Astrocyte of the cerebellum (primary cell): Measurements from ENCODE around the gene STN1.

Experiments
- DNase-seq: peaks from one replicate; pipeline ENCODE4 v3.0.0-alpha.2; 2011; ENCODE audit warnings: low read depth
- H3K4me3 ChIP-seq: 2 replicates; pipeline ENCODE4 v1.5.1; 2011; ENCODE audit warnings: mild to moderate bottlenecking, low read depth, low read length, moderate library complexity
- in situ Hi-C: cut with HindIII; loops from 2 replicates; pipeline ENCODE4 v1.10.0; 2017; ENCODE audit warnings: low sequenced_read_pairs
- TF ChIP-seq, protein P1 (sequence below): IDR thresholded peaks from 2 replicates; pipeline ENCODE4 v1.5.1; 2012; ENCODE audit warnings: low read length, low read depth, moderate library complexity, mild to moderate bottlenecking; ENCODE audit errors: missing control alignments

The STN1 gene

DNA sequence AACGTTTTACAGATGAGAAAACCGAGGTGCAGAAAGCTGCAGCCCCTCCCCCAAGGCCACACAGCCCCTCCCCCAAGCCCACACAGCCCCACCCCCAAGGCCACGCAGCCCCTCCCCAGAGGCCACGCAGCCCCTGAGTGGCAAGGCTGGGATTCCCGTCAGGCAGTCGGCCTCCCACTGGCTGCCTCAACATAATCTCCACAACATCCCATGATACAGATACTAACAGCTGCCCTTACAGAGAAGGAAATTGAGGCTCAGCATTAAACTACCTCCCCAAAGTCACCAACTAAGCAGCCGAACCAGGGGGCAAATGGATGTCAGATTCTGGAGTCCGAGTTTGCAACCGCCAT, 78.5 kb downstream of the STN1 start:
- DNase-seq = no peak
- in situ Hi-C loops = no loop called here
- TF ChIP-seq, protein P1, sequence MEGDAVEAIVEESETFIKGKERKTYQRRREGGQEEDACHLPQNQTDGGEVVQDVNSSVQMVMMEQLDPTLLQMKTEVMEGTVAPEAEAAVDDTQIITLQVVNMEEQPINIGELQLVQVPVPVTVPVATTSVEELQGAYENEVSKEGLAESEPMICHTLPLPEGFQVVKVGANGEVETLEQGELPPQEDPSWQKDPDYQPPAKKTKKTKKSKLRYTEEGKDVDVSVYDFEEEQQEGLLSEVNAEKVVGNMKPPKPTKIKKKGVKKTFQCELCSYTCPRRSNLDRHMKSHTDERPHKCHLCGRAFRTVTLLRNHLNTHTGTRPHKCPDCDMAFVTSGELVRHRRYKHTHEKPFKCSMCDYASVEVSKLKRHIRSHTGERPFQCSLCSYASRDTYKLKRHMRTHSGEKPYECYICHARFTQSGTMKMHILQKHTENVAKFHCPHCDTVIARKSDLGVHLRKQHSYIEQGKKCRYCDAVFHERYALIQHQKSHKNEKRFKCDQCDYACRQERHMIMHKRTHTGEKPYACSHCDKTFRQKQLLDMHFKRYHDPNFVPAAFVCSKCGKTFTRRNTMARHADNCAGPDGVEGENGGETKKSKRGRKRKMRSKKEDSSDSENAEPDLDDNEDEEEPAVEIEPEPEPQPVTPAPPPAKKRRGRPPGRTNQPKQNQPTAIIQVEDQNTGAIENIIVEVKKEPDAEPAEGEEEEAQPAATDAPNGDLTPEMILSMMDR = no peak
- no peak overlapping the region for H3K4me3 ChIP-seq

DNA sequence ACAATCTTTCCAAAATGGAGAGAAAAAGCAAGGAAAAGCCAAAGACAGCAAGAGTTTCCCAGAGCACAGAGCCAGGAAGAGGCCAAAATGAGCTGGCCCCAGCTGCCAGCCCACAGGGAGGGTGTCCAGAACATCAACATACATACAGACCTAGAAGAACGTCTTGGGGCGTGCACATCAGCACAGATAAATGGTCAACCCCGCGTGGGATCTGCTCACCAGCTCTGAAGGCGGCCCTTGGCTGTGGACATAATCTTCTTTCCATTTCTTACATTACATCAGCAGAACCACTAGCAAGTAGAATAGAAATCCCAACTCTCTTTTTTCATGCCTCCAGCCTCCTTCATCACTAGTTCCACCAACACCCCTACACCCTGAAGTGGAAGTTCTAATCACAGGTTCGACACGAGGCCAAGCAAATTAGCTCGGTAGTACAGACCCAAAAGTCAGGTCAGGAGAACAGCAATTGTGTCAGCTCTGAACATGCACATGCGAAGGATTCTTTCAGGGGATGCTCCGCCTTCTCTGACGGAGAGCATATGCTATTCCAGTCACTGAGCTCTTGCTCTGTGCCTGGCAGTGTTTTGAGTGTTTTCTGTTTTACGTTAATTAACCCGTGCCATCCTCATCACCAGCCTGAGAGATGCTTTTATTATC, 79.0 kb downstream of the STN1 start:
- TF ChIP-seq, protein P1 = no peak
- in situ Hi-C loops = no loop called here
- H3K4me3 ChIP-seq = no peak overlapping the region
- no peak for DNase-seq

DNA sequence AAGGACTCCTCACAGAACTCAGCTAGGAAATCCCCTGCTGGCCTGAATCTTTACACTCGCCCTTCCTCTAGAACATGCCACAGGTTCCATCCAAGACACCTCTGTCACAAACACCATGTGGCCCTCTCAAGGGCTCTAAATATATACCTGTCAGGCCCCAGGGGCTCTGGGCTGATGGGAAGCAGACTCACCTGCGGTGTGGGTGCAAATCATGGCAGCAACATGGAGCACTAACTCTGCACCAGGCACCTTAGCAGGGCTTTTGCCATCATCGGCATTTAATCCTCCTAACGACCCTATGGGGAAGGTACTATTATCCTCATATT, 80.0 kb downstream of the STN1 start:
- TF ChIP-seq, protein P1 = no peak
- in situ Hi-C loops = no loop called here
- H3K4me3 ChIP-seq = no peak overlapping the region
- no peak for DNase-seq

DNA sequence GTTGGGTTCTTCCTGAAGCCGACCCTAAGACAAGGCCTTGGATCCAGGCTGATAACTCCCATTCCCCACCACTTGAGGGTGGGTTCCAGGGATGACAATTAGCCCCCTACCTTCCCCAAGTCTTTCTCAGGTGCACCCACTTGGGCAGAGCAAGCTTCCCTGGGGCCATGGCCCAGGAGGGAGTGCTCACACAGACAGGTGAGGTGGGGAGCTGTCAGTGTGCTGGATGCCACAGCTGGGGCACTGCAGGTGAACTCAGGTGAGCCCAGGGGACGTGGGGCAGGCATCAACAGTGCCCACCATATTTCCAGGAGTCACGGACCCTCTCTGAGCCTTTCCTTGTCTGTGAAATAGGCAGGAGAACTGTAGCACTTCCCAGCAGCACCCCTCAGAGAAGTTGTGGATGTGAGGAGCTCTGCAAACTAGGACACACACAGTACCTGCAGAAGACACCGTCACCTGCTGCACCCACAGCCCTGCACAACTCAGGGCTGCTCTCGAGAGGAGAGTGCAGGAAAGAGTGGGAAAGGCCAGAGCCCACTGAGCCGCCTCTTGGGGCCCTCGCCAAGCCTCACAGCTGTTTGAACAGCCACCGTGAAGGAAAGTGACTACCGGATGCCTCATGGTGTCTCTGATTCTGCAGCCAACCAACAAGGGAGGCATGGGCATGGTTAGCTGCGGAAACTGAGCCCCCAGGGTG, 80.5 kb downstream of the STN1 start:
- in situ Hi-C loops = no loop called here

DNA sequence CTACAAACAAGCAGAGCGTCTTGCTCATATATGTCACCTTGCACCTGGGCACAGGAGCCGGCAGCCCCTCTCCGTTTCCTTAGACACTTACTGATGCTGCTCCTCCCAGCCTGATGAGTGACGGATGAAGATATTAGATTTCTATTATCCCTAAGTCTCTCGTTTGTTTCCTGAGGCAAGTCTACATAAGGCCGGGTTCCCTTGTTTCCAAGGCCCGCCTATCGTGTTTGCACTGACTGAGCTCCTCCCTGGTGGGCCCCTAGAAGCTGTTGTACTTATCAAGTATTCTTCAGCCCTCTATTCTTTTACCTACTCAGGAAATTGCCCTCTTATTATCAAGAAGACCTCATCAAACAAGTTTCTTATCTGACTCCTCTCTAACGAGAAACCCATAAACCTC, 81.1 kb downstream of the STN1 start:
- DNase-seq = no peak
- TF ChIP-seq, protein P1 = no peak
- in situ Hi-C loops = no loop called here
- no peak overlapping the region for H3K4me3 ChIP-seq

More for the DNA sequence above, 80.5 kb downstream of the STN1 start:
- no peak for DNase-seq
- TF ChIP-seq, protein P1 = no peak
- H3K4me3 ChIP-seq = no peak overlapping the region

DNA sequence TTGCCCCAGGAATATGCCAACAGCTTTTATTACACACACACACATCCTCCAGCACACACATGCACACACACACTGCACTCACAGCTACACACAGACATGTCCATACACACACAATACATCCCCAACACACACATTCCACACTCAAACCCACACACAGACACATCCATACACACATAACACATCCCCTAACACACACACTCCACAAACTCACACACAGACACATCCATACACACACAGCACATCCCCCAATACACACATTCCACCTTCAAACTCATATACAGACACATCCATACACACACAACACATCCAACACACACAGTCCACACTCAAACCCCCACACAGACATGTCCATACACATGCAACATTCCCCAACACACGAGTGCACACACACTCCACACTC, 81.7 kb downstream of the STN1 start:
- in situ Hi-C loops = no loop called here
- H3K4me3 ChIP-seq = no peak overlapping the region
- no peak for DNase-seq
- TF ChIP-seq, protein P1 = no peak
